IMR-90 (cell line): ENCODE data around the gene CCT5. TPM values are rescaled to one million over a fixed set of nuclear protein-coding genes. Genes with fewer than 3 reads are reported as not detected.

Experiments used
- ATAC-seq: fragments of 200-7000 bp; cut with Tn5 transposase; 2 replicates; pipeline ENCODE4 v1.9.1; 2020; ENCODE audit warnings: low read depth, mild to moderate bottlenecking, moderate library complexity
- BruUV-seq: library from RNA; stranded (reverse); fragments of 400-500 nt; replicated peaks from 2 replicates; lab custom pipeline; 2021; lab: Mats Ljungman, UMichigan
- CTCF ChIA-PET: fragments of 300-600 bp; formaldehyde crosslinking; extraction: SDS; loops from one replicate; lab custom pipeline; 2021; ENCODE audit warnings: antibody characterized with exemption; lab: Yijun Ruan, JAX
- POLR2A ChIA-PET: fragments of 300-600 bp; sonication (Branson Sonifier 250); formaldehyde crosslinking; loops from one replicate; lab custom pipeline; 2022; ENCODE audit warnings: antibody characterized with exemption; ENCODE audit not compliant: unreplicated experiment; lab: Charles Lee
- DNase-seq: peaks from one replicate; pipeline ENCODE4 v3.0.0; 2013
- H2AFZ ChIP-seq: replicated peaks from 2 replicates; pipeline ENCODE3; 2013; ENCODE audit warnings: low read length, mild to moderate bottlenecking; ENCODE audit not compliant: poor library complexity
- H2AK5ac ChIP-seq: 2 replicates; pipeline ENCODE4 v1.6.1; 2013; ENCODE audit warnings: low read depth, low read length, inconsistent platforms
- H2AK9ac ChIP-seq: replicated peaks from 2 replicates; pipeline ENCODE3; 2013; ENCODE audit warnings: mild to moderate bottlenecking, low read depth, low read length, moderate library complexity; ENCODE audit not compliant: poor library complexity
- H2BK120ac ChIP-seq: 2 replicates; pipeline ENCODE4 v1.6.1; 2013; ENCODE audit warnings: low read depth, low read length, inconsistent platforms
- H2BK15ac ChIP-seq: 3 replicates; pipeline ENCODE4 v1.6.1; 2013; ENCODE audit warnings: low read depth, low read length, inconsistent platforms
- H2BK20ac ChIP-seq: 2 replicates; pipeline ENCODE4 v1.6.1; 2013; ENCODE audit warnings: low read depth, mild to moderate bottlenecking, inconsistent platforms, low read length, moderate library complexity
- H2BK5ac ChIP-seq: 2 replicates; pipeline ENCODE4 v1.6.1; 2013; ENCODE audit warnings: mild to moderate bottlenecking, low read depth, low read length, inconsistent platforms; ENCODE audit not compliant: poor library complexity, severe bottlenecking
- H3K14ac ChIP-seq: replicated peaks from 2 replicates; pipeline ENCODE4 v1.6.1; 2013; ENCODE audit warnings: low read depth, low read length, inconsistent platforms
- H3K18ac ChIP-seq: 2 replicates; pipeline ENCODE4 v1.6.1; 2013; ENCODE audit warnings: low read depth, low read length, control low read depth
- H3K23ac ChIP-seq: 2 replicates; pipeline ENCODE4 v1.6.1; 2013; ENCODE audit warnings: low read depth, low read length, inconsistent platforms
- H3K27ac ChIP-seq: 2 replicates; pipeline ENCODE4 v1.5.1; 2013; ENCODE audit warnings: mild to moderate bottlenecking, control low read depth, low read length; ENCODE audit not compliant: insufficient read depth
- H3K27me3 ChIP-seq: 2 replicates; pipeline ENCODE4 v1.6.1; 2013; ENCODE audit warnings: low read length; ENCODE audit not compliant: control insufficient read depth, insufficient read depth
- H3K36me3 ChIP-seq: 2 replicates; pipeline ENCODE4 v1.6.1; 2013; ENCODE audit warnings: low read length, mixed read lengths; ENCODE audit not compliant: control insufficient read depth, insufficient read depth
- H3K4ac ChIP-seq: 2 replicates; pipeline ENCODE4 v1.6.1; 2013; ENCODE audit warnings: low read depth, low read length, inconsistent platforms
- H3K4me1 ChIP-seq: 2 replicates; pipeline ENCODE4 v1.6.1; 2013; ENCODE audit warnings: low read length, mixed read lengths; ENCODE audit not compliant: control insufficient read depth, insufficient read depth
- H3K4me2 ChIP-seq: 2 replicates; pipeline ENCODE4 v1.6.1; 2013; ENCODE audit warnings: low read depth, mild to moderate bottlenecking, control low read depth, low read length, moderate library complexity
- H3K4me3 ChIP-seq: 2 replicates; pipeline ENCODE4 v1.5.1; 2013; ENCODE audit warnings: low read depth, mild to moderate bottlenecking, control low read depth, low read length, moderate library complexity; ENCODE audit not compliant: insufficient read depth
- H3K56ac ChIP-seq: 2 replicates; pipeline ENCODE4 v1.6.1; 2013; ENCODE audit warnings: low read length, inconsistent platforms; ENCODE audit not compliant: insufficient read depth; ENCODE audit errors: extremely low read depth
- H3K79me1 ChIP-seq, 2 experiments: 2 replicates each; pipeline ENCODE4 v1.6.1; 2013; ENCODE audit warnings: low read length in 2 of 2, inconsistent platforms in 1 of 2, low read depth in 1 of 2
- H3K9ac ChIP-seq: 2 replicates; pipeline ENCODE4 v1.6.1; 2013; ENCODE audit warnings: low read depth, low read length, control low read depth
- H3K9me1 ChIP-seq: 2 replicates; pipeline ENCODE4 v1.6.1; 2013; ENCODE audit warnings: low read length, inconsistent platforms; ENCODE audit not compliant: insufficient read depth
- H3K9me3 ChIP-seq: 2 replicates; pipeline ENCODE4 v1.6.1; 2013; ENCODE audit warnings: low read length; ENCODE audit not compliant: control insufficient read depth, insufficient read depth
- H4K20me1 ChIP-seq: 2 replicates; pipeline ENCODE4 v1.6.1; 2013; ENCODE audit warnings: low read length, inconsistent platforms; ENCODE audit not compliant: insufficient read depth
- H4K5ac ChIP-seq: 2 replicates; pipeline ENCODE4 v1.6.1; 2013; ENCODE audit warnings: mild to moderate bottlenecking, low read depth, low read length, control low read depth
- H4K8ac ChIP-seq, 2 experiments: 2 replicates each; pipeline ENCODE4 v1.6.1; 2013; ENCODE audit warnings: low read depth in 2 of 2, low read length in 2 of 2, control low read depth in 1 of 2, inconsistent platforms in 1 of 2
- H4K91ac ChIP-seq: 2 replicates; pipeline ENCODE4 v1.6.1; 2013; ENCODE audit warnings: low read depth, low read length, inconsistent platforms; ENCODE audit not compliant: insufficient read depth
- CEBPB ChIP-seq: IDR thresholded peaks from 2 replicates; pipeline ENCODE4 v1.6.1; 2012; ENCODE audit warnings: low read depth, low read length, improper control_type of control experiment
- MXI1 ChIP-seq: IDR thresholded peaks from 2 replicates; pipeline ENCODE4 v1.6.1; 2012; ENCODE audit warnings: low read depth, mild to moderate bottlenecking, low read length, moderate library complexity, borderline replicate concordance
- RFX5 ChIP-seq: IDR thresholded peaks from 2 replicates; pipeline ENCODE4 v1.8.0; 2012; ENCODE audit warnings: low read depth, mild to moderate bottlenecking, low read length, moderate library complexity
- WGBS, 2 experiments: methylation state at CpG; one replicate each; pipeline versions ENCODE4 v1.1.5 to v1.1.7; 2013; ENCODE audit warnings: missing lambda C conversion rate in 2 of 2; ENCODE audit not compliant: insufficient read length in 1 of 2; ENCODE audit errors: extremely low coverage in 2 of 2; 5-methylcytosine and 5-hydroxymethylcytosine counted together
- dilution Hi-C: fragments of 300-500 bp; cut with HindIII; formaldehyde crosslinking; loops from one replicate; pipeline ENCODE4 v1.14.3; 2018; ENCODE audit warnings: low sequenced_read_pairs; ENCODE audit not compliant: unreplicated experiment
- in situ Hi-C: fragments of 300-500 bp; cut with MboI; formaldehyde crosslinking; loops from 3 replicates; pipeline ENCODE4 v1.14.3; 2019; ENCODE audit warnings: low sequenced_read_pairs, inconsistent platforms, mixed read lengths
- intact Hi-C: fragments of 100-400 bp; cut with micrococcal nuclease; formaldehyde crosslinking; loops from 2 replicates; pipeline ENCODE4 v1.10.0; 2022
- polyA plus RNA-seq, 3 experiments: library from polyadenylated mRNA; depleted of rRNA; stranded (reverse); fragments of >200 nt; gene quantifications; 2 replicates each; pipeline ENCODE4 v1.2.3, GENCODE V29; 2012; ENCODE audit warnings: low replicate concordance in 1 of 3
- total RNA-seq: library from RNA; depleted of rRNA; stranded (reverse); fragments of >200 nt; gene quantifications from 2 replicates; pipeline ENCODE4 v1.2.3, GENCODE V29; 2012

Gene CCT5
- total and polyA plus RNA-seq, 2 of the 4 experiments (the other 2 are of a cell fraction), result 358 to 481 TPM

DNA sequence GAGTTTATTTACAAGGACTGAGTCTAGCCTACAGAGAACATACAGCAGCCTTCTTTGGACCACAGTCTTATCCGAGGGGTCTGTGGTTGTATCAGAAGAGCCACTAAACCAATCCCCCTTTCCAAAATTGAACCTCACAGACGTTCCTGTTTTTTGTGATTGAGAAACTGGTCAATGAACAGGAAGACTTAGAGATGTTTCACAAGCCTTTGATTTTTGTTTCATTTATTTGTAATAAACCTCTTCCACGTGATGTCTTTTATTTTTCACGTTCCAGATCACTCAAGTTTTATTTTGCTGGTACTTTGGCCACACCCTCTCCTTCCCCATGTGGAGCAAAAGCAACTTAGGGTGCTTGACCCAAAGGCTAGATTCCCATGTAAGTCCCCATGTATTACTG is 16.1 kb downstream of the CCT5 start:
- H3K56ac ChIP-seq, result no peak overlapping the region
- DNase-seq (no peak), ATAC-seq (no peak)
- no peak overlapping the region for H3K27ac ChIP-seq
- no peak overlapping the region for H2AK5ac ChIP-seq
- POLR2A ChIA-PET, result no interaction called here
- no peak overlapping the region for H2BK20ac ChIP-seq
- intact Hi-C loops, result no loop called here
- no peak overlapping the region for H2AK9ac ChIP-seq
- H4K20me1 ChIP-seq, result peaks cover 27% of the 10 kb centered on the region
- H3K14ac ChIP-seq, result no peak overlapping the region
- CTCF ChIA-PET, result no interaction called here
- no peak overlapping the region for H4K91ac ChIP-seq
- H3K9ac ChIP-seq, result no peak overlapping the region
- peaks cover 25% of the 10 kb centered on the region for H3K36me3 ChIP-seq
- dilution Hi-C loops, result no loop called here
- no peak overlapping the region for H2BK120ac ChIP-seq
- H4K5ac ChIP-seq, result no peak overlapping the region
- no peak overlapping the region for H3K4ac ChIP-seq
- no TSS peak for BruUV-seq
- H3K9me3 ChIP-seq, result no peaks in the 10 kb centered on the region
- TF ChIP-seq MXI1 (no peak), RFX5 (no peak), CEBPB (no peak)
- H3K27me3 ChIP-seq, result no peaks in the 10 kb centered on the region
- no peak overlapping the region for H3K23ac ChIP-seq
- no peak overlapping the region for H3K4me2 ChIP-seq
- no peak overlapping the region for H4K8ac ChIP-seq
- H2AFZ ChIP-seq, result no peak overlapping the region
- in situ Hi-C loops, result no loop called here
- no CpG with 5 or more reads among the region's 4 CpGs for WGBS, 2 experiments
- H3K79me1 ChIP-seq, result peaks cover 9 to 17% of the 10 kb centered on the region in 2 experiments
- no peak overlapping the region for H3K18ac ChIP-seq
- no peak overlapping the region for H2BK5ac ChIP-seq
- H2BK15ac ChIP-seq, result no peak overlapping the region
- peaks cover 19% of the 10 kb centered on the region for H3K9me1 ChIP-seq
- H3K4me3 ChIP-seq, result no peak overlapping the region
- no peaks in the 10 kb centered on the region; the same call in 1 of the 2 replicates for H3K4me1 ChIP-seq
